Suprapubic skin (tissue), 4 donors: ENCODE measurements around the gene EML4. TPM values are rescaled to one million over a fixed set of nuclear protein-coding genes. Genes with fewer than 3 reads are reported as not detected.
"Not testable (repeated sequence)": the region's sequence is repeated elsewhere in the genome, so short reads cannot be mapped to it uniquely, and the experiment has no call there.

Experiments
- DNase-seq, 2 donors: peaks; one replicate each; pipeline ENCODE4 v3.0.0-alpha.2; 2019; ENCODE audit warnings: low spot score in 2 of 2
- H3K27ac ChIP-seq: fragments of 200-600 bp; sonication (generic); one replicate; pipeline ENCODE4 v1.5.1; 2019
- H3K27me3 ChIP-seq: fragments of 200-600 bp; sonication (generic); one replicate; pipeline ENCODE4 v1.5.1; 2019
- H3K36me3 ChIP-seq: fragments of 200-600 bp; sonication (generic); one replicate; pipeline ENCODE4 v1.5.1; 2019
- H3K4me1 ChIP-seq: fragments of 200-600 bp; sonication (generic); one replicate; pipeline ENCODE4 v1.5.1; 2019
- H3K4me3 ChIP-seq: fragments of 200-600 bp; sonication (generic); one replicate; pipeline ENCODE4 v1.5.1; 2019; ENCODE audit warnings: mild to moderate bottlenecking
- H3K9me3 ChIP-seq: fragments of 200-600 bp; sonication (generic); one replicate; pipeline ENCODE4 v1.5.1; 2019
- EP300 ChIP-seq: sonication (generic); formaldehyde crosslinking; IDR thresholded peaks from one replicate; pipeline ENCODE4 v1.6.1; 2017; ENCODE audit warnings: antibody characterized with exemption
- POLR2A ChIP-seq, 2 donors: fragments of 450-650 bp; IDR thresholded peaks; one replicate each; pipeline ENCODE4 v1.6.1; 2017; ENCODE audit warnings: antibody characterized with exemption in 2 of 2, mild to moderate bottlenecking in 2 of 2, moderate library complexity in 2 of 2
- POLR2AphosphoS5 ChIP-seq, 3 donors: sonication (generic); formaldehyde crosslinking; IDR thresholded peaks; one replicate each; pipeline ENCODE4 v1.6.1; 2017; ENCODE audit warnings: antibody characterized with exemption in 3 of 3
- WGBS: methylation state at CpG from one replicate; pipeline ENCODE4 v1.1.5; 2018; 5-methylcytosine and 5-hydroxymethylcytosine counted together
- total RNA-seq, 4 donors: library from RNA; depleted of rRNA; stranded (reverse); fragments of >200 nt; gene quantifications; one replicate each; pipeline ENCODE4 v1.1.0, GENCODE V29; 2016
- TF ChIP-seq, protein P1 (sequence below), 2 donors: fragments of 200-600 bp in 1 of 2; fragments of 450-650 bp in 1 of 2; sonication (generic) in 1 of 2; IDR thresholded peaks; one replicate each; pipeline ENCODE4 v1.5.1; 2016 to 2019; ENCODE audit warnings: antibody characterized with exemption in 2 of 2, mild to moderate bottlenecking in 1 of 2, moderate library complexity in 1 of 2

EML4 gene
- total RNA-seq, 4 donors from 2014 or later, result 38.9 to 67.1 (median 43.3) TPM

DNA sequence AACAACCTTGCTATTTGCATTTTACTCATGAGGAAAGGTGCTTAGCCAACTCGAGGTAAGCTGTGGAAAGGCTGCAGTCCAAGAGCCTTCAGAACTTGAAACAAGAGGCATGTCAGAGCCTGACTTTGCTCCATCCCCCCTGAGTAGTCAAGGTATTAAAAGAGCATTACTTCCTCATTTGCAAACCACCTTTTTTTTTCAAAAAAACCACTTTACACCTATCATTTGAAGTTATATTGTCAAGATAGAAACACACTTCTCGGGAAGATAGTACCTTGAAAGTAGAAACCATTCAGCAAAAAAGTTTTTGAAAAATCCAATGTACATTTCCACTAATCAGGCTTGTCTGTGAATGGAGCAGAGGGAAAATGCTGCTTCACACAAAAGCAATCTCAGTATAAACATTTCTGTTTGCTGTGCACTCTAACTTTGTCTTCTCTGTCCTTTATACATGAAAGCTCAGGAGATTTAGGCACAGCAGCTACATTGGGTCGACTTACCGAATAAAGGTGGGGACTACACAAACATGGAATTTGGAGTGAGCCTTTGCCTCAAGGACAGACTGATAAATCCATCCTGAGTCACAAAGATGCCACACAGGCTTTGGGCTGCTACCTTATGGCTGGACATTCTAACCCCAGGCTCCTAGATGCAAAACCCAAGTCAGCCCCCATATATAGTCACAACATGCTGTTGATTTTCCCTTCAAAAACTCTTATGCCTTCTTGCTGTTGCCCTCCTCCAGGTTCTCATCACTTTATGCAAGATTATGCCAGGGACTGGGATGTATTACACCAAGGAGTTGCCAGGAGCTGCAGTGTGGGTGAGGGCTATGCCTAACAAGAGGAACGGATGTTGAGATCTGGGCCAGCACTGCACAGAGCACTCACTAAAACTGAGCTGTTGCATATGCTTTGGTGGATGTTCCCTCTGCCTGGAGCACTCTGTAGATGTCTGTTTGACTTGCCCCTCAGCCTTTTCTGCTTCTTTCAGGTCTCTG is 41.4 kb upstream of the EML4 start:
- H3K4me3 ChIP-seq, result peak overlapping the region; percentile 29
- TF ChIP-seq POLR2AphosphoS5 (IDR thresholded peaks at IDR 0.05) (no peak), POLR2A (IDR thresholded peaks at IDR 0.05) (no peak), EP300 (no peak)
- TF ChIP-seq, protein P1, sequence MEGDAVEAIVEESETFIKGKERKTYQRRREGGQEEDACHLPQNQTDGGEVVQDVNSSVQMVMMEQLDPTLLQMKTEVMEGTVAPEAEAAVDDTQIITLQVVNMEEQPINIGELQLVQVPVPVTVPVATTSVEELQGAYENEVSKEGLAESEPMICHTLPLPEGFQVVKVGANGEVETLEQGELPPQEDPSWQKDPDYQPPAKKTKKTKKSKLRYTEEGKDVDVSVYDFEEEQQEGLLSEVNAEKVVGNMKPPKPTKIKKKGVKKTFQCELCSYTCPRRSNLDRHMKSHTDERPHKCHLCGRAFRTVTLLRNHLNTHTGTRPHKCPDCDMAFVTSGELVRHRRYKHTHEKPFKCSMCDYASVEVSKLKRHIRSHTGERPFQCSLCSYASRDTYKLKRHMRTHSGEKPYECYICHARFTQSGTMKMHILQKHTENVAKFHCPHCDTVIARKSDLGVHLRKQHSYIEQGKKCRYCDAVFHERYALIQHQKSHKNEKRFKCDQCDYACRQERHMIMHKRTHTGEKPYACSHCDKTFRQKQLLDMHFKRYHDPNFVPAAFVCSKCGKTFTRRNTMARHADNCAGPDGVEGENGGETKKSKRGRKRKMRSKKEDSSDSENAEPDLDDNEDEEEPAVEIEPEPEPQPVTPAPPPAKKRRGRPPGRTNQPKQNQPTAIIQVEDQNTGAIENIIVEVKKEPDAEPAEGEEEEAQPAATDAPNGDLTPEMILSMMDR (IDR thresholded peaks at IDR 0.05), result no peak
- WGBS, result 39% methylated on average over 5 of the region's 5 CpGs
- DNase-seq, result no peak
- peak overlapping the region; percentile 71 for H3K27ac ChIP-seq
- no peaks in the 10 kb centered on the region for H3K27me3 ChIP-seq
- H3K4me1 ChIP-seq, result peaks cover 74% of the 10 kb centered on the region
- no peaks in the 10 kb centered on the region for H3K36me3 ChIP-seq
- H3K9me3 ChIP-seq, result no peaks in the 10 kb centered on the region

DNA sequence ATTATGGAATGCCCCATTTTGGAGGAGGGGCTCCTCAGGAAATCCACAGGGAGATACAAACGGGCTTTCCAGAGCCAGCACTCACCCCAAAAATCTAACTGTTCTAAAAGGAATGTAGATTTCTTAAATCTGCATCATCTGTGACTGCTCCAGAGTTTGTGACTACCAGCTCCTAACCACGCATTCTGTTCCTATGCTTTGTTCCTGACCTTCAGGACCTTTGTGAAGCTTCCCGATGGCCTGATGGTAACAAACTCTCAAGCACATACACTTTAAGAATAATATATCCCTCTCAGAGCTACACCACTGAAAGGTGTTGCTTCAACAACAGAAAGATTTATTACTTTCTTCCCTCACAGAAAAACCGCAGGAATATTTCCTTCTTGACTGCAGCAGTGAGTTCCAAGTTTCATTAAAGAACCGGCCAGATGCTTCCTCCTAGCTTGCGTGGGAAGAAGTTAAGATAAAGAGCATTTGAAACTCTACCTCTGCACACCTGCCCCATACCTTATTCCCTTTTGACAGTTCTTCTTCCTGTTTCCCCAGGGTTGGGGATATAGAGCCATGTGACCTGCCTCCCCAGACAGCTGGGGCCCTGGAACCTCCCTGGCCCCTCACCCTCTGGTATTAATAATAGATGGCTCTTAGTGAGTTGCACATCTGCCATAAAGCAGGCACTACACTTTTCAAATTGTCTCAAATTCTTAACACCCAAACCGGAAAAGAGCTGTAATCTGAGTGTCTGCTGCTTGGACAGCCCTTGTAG is 40.2 kb upstream of the EML4 start:
- Histone ChIP-seq H3K9me3 (no peaks in the 10 kb centered on the region), H3K27me3 (no peaks in the 10 kb centered on the region), H3K4me3 (no peak overlapping the region), H3K27ac (peak overlapping the region; percentile 71), H3K36me3 (no peaks in the 10 kb centered on the region), H3K4me1 (peaks cover 80% of the 10 kb centered on the region)
- 27% methylated on average over 7 of the region's 7 CpGs for WGBS
- DNase-seq, result no peak
- TF ChIP-seq, protein P1 (IDR thresholded peaks at IDR 0.05), result no peak
- TF ChIP-seq POLR2AphosphoS5 (IDR thresholded peaks at IDR 0.05) (no peak), POLR2A (IDR thresholded peaks at IDR 0.05) (no peak), EP300 (no peak)

DNA sequence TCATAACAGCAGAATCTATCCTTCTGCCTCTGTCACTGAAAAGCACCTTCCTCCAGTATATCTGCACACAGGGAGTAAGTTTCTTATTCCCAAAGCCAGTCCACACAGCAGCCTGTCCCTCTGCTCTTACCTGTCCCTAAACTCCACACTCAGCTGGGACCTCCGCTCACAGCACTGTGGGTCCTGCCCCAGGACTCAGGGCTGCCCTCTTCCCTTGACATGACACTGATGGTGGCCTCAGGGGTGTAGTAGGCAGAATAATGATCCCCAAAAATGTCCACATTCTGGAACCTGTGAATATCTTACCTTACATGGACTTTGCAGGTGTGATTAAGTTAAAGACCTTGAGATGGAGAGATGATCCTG is 39.7 kb upstream of the EML4 start:
- H3K27me3 ChIP-seq, result no peaks in the 10 kb centered on the region
- TF ChIP-seq, protein P1 (IDR thresholded peaks at IDR 0.05), result no peak
- TF ChIP-seq POLR2AphosphoS5 (IDR thresholded peaks at IDR 0.05) (no peak), EP300 (no peak), POLR2A (IDR thresholded peaks at IDR 0.05) (no peak)
- peak overlapping the region; percentile 71 for H3K27ac ChIP-seq
- no peaks in the 10 kb centered on the region for H3K9me3 ChIP-seq
- no peak overlapping the region for H3K4me3 ChIP-seq
- H3K36me3 ChIP-seq, result no peaks in the 10 kb centered on the region
- H3K4me1 ChIP-seq, result peaks cover 81% of the 10 kb centered on the region
- DNase-seq, result no peak
- 90% methylated on average over 1 of the region's 1 CpG for WGBS

DNA sequence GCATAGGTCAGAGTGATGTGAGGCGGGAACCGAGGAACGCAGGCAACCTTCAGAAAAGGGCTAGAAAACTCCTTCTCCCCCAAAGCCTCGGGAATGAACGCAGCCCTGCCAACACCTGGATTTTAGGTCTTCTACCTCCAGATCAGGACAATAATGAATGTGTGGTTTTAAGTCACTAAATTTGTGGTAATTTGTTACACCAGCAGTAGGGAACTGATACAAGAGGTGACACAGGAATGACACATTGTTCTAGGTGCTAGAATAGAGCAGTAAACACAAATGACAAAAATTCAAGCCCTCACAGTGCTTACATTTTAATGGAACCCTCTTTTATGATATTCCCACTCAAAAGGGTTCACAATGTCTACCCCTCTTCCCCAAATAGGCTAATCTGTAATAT is 39.2 kb upstream of the EML4 start:
- no peak for TF ChIP-seq POLR2AphosphoS5 (IDR thresholded peaks at IDR 0.05)
- Histone ChIP-seq H3K4me1 (peaks cover 81% of the 10 kb centered on the region), H3K27ac (no peak overlapping the region), H3K9me3 (no peaks in the 10 kb centered on the region), H3K27me3 (no peaks in the 10 kb centered on the region), H3K4me3 (no peak overlapping the region), H3K36me3 (no peaks in the 10 kb centered on the region)
- DNase-seq, result no peak
- WGBS, result 95% methylated on average over 5 of the region's 5 CpGs

DNA sequence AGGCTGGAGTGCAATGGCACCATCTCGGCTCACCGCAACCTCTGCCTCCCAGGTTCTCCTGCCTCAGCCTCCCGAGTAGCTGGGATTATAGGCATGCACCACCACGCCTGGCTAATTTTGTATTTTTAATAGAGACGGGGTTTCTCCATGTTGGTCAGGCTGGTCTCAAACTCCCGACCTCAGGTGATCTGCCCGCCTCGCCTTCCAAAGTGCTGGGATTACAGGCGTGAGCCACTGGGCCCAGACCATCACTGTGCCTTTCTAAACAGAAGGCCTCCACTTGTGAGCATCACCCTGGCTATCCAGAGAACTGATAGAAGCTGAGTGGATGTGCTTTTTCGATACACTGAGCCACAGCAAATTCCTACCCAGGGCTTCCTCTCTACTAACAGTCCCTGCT is 38.3 kb upstream of the EML4 start:
- not testable (repeated sequence) for DNase-seq, H3K4me3 ChIP-seq, H3K27ac ChIP-seq, H3K9me3 ChIP-seq, H3K36me3 ChIP-seq, H3K27me3 ChIP-seq
- peaks cover 74% of the 10 kb centered on the region for H3K4me1 ChIP-seq
- 96% methylated on average over 9 of the region's 10 CpGs for WGBS
